ENCODE results near the gene WBP1. TPM values are rescaled to one million over a fixed set of nuclear protein-coding genes. Genes with fewer than 3 reads are reported as not detected.
"Not testable (repeated sequence)": the region's sequence is repeated elsewhere in the genome, so short reads cannot be mapped to it uniquely, and the experiment has no call there.

WBP1 gene
- total RNA-seq, 1 donor from 2014 or later, result 113 TPM

DNA sequence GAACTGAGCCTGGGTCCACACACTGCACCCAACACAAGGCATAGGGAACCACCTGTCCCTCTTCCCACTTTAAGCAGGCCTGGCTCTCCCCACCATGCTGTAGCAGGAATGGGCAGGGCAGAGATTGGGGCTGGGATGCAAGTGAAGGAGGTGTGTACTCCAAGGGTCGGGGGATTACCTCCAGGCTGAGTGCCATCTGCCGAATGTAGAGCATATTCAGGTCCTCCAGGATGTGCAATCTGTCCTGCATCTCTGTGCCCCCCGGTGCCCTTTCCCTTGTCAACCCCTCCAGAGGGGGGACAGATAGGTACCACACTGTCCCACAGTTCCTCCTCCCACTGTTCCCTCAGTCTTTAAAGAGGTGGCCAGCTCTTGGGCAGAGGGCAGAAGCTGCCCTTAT, 18.9 kb upstream of the WBP1 start:
- Mint-ChIP-seq H3K27ac (peak overlapping the region; percentile 92), H3K27me3 (ENCODE audit: low read depth) (no peaks in the 10 kb centered on the region), H3K4me1 (peaks cover 43% of the 10 kb centered on the region), H3K4me3 (peak overlapping the region; percentile 93), H3K36me3 (no peaks in the 10 kb centered on the region), H3K9me3 (no peaks in the 10 kb centered on the region)
- no peak for TF ChIP-seq CTCF (IDR thresholded peaks at IDR 0.05; ENCODE audit: unreplicated experiment)
- no peak for DNase-seq (ENCODE audit: low spot score in 2 of 2, unreplicated experiment in 2 of 2)

DNA sequence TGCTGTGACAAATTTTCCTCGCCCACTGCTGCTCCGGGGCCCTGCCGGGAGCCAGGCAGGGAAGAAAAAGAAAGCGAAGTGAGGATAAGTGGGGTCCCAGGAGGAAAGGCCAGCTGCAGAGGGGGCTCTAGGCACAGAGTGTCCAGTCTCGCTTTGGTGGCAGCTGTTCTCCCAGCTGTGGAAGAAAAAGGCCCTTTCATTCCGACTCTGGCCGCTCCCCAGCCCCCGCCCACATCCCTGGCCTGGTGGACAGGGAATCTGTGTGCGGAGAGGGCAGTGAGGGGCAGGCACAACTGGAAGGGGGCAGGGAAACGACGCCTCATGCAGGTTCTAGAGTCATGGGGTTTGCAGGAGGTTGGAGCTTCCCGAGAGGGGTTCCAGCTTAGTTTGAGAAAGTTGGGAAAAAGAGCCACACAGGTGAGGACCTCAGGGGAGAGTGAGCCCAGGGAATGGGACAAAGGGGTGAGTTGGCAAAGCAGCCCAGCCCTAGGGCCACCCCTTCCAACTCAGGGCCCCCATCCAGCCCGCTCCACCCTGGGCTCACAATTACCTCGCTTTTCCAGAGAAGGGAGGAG, 18.3 kb upstream of the WBP1 start:
- peak in 1 of 2 experiments; percentile 43 for DNase-seq (ENCODE audit: low spot score in 2 of 2, unreplicated experiment in 2 of 2)
- H3K27me3 Mint-ChIP-seq (ENCODE audit: low read depth), result no peaks in the 10 kb centered on the region
- H3K36me3 Mint-ChIP-seq, result no peaks in the 10 kb centered on the region
- peak overlapping the region; percentile 93 for H3K4me3 Mint-ChIP-seq
- peaks cover 48% of the 10 kb centered on the region for H3K4me1 Mint-ChIP-seq
- no peak for TF ChIP-seq CTCF (IDR thresholded peaks at IDR 0.05; ENCODE audit: unreplicated experiment)
- no peaks in the 10 kb centered on the region for H3K9me3 Mint-ChIP-seq
- H3K27ac Mint-ChIP-seq, result peak overlapping the region; percentile 92

DNA sequence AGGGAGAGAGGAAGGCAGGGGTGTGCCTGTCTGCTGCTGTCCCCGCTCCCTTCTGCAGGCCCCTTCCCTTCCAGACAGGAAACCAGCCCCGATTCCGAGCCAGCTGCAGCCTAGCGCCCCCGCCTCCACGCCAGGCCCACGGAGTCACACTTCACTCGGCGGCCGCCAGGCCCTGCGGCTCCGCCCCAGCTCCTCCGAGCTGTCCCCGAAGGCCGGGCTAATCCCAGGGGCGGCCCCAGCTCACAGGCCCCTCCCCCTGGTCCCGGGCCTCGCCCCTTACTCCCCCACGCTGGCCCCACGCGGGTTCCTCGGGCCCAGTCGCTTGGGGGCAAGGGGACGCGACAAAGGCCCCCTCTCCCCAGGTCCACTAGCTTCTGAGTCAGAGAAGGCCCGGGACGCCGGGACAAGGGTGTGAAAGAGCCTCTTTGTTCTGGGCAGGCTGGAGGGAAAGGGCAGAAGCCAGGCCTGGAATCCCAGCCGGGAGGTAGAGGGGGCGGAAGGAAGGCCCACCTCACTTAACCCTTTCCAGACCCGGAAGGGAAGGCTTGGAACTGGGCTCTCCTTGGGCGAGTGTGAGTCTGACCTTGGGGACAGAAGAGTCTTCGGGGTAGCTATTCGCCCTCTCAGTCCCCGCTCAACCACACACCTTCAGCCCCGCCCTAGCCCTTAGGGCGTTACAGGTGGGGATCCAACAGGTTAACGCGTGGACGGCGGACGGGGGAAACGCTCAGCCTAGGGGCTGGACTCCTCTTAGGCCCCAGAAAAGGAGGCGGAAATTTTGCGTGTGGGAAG, 17.7 kb upstream of the WBP1 start:
- Mint-ChIP-seq H3K9me3 (no peaks in the 10 kb centered on the region), H3K4me3 (peak overlapping the region; percentile 93), H3K36me3 (no peaks in the 10 kb centered on the region), H3K4me1 (peaks cover 49% of the 10 kb centered on the region), H3K27ac (peak overlapping the region; percentile 99), H3K27me3 (ENCODE audit: low read depth) (no peaks in the 10 kb centered on the region)
- TF ChIP-seq CTCF (IDR thresholded peaks at IDR 0.05; ENCODE audit: unreplicated experiment), result no peak
- DNase-seq (ENCODE audit: low spot score in 2 of 2, unreplicated experiment in 2 of 2), result peak; percentile 83 to 90

GRCh38 chr2:74441170-74441689, 17.0 kb upstream of the WBP1 start:
- TF ChIP-seq CTCF (IDR thresholded peaks at IDR 0.05; ENCODE audit: unreplicated experiment), result no peak
- H3K9me3 Mint-ChIP-seq, result no peaks in the 10 kb centered on the region
- H3K36me3 Mint-ChIP-seq, result no peaks in the 10 kb centered on the region
- H3K27ac Mint-ChIP-seq, result peak overlapping the region; percentile 99
- DNase-seq (ENCODE audit: low spot score in 2 of 2, unreplicated experiment in 2 of 2), result no peak
- H3K4me1 Mint-ChIP-seq, result peaks cover 49% of the 10 kb centered on the region
- H3K4me3 Mint-ChIP-seq, result peak overlapping the region; percentile 93
- no peaks in the 10 kb centered on the region for H3K27me3 Mint-ChIP-seq (ENCODE audit: low read depth)

DNA sequence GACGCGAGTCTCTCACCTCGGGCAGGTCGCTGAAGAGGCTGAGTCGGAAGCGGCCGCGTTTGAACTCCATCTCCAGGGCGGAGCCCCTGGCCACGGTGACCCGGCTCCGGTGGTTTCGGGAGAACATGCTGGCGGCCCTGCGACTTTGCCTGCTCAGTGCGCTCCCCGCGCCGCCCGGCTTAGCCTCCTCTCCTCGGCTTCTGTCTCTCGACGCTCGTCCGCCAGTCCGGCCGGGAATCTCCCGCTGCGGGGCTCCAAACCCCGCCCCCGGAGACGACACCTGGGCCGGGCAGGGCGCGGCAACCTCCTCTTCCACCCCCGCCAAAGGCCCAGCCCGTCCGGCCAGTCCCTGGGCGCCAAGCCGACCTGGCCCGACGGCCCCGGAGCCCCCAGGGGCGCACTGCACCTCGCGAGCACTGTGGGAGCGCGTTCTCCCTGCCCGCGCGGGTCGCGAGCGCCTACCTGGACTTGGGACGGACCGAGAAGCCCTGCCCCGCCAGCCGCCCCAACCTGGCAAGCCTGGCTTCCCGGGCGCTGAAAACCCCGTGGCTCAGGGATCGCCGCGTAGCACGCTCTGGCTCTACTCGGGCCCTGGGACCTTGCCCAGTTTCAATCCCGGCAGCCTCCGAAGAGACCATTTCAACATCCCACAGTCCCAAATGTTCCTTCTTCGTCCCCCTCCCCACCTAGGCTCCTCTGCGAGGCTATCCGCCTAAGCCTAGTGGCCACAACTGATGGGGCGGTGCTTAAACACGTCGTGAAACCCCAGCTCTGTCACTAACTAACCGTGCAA, 16.4 kb upstream of the WBP1 start, which contains the start of gene RTKN:
Gene RTKN (minus strand): TSS at position 248 of the 793 bp plus-strand sequence. CDS start 121 bp downstream, at position 127.
- H3K27me3 Mint-ChIP-seq (ENCODE audit: low read depth), result no peaks in the 10 kb centered on the region
- no peak for TF ChIP-seq CTCF (IDR thresholded peaks at IDR 0.05; ENCODE audit: unreplicated experiment)
- H3K36me3 Mint-ChIP-seq, result no peaks in the 10 kb centered on the region
- peak within 1 kb of the TSS; percentile 93 for H3K4me3 Mint-ChIP-seq
- no peaks in the 10 kb centered on the region for H3K9me3 Mint-ChIP-seq
- DNase-seq (ENCODE audit: low spot score in 2 of 2, unreplicated experiment in 2 of 2), result peak in 1 of 2 experiments; percentile 68
- H3K27ac Mint-ChIP-seq, result peak within 1 kb of the TSS; percentile 99
- peaks cover 48% of the 10 kb centered on the region for H3K4me1 Mint-ChIP-seq

- not testable (repeated sequence) for H3K9me3 Mint-ChIP-seq; H3K36me3 Mint-ChIP-seq; DNase-seq (ENCODE audit: low spot score in 2 of 2, unreplicated experiment in 2 of 2); H3K27me3 Mint-ChIP-seq (ENCODE audit: low read depth)
- H3K4me3 Mint-ChIP-seq, result peak overlapping the region; percentile 93
- H3K4me1 Mint-ChIP-seq, result peaks cover 41% of the 10 kb centered on the region
- peak overlapping the region; percentile 96 for H3K27ac Mint-ChIP-seq
Observed at GRCh38 chr2:74442483-74443297, 15.5 kb upstream of the WBP1 start.

Measured in mesothelial cell of epicardium (in vitro differentiated cells).